GM19043 (cell line): Measurements from ENCODE around the gene RAI14.

Experiments used
- ATAC-seq: cut with Tn5 transposase; IDR thresholded peaks from one replicate; pipeline ENCODE4 v1.9.1; 2021; ENCODE audit warnings: low read depth; ENCODE audit not compliant: unreplicated experiment

RAI14 gene

DNA sequence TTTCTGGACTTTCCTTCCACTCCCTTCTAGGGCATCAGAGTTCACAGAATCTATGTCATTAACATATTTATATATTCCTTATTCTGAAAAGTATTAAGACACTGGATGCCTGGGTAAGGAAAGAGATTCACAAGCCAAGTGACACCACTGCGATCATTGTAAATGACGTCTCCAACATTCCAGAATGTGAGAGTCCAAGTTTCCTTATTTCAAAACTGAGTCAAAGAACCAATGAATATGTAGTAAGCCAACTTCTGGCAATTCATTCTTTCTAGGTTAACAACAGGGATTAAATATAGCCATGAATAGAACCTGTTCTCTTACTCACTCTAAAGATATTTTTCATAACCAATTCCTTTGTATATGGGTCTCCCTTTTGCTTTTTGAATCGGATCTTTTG, 18.1 kb downstream of the RAI14 start:
- no peak for ATAC-seq

DNA sequence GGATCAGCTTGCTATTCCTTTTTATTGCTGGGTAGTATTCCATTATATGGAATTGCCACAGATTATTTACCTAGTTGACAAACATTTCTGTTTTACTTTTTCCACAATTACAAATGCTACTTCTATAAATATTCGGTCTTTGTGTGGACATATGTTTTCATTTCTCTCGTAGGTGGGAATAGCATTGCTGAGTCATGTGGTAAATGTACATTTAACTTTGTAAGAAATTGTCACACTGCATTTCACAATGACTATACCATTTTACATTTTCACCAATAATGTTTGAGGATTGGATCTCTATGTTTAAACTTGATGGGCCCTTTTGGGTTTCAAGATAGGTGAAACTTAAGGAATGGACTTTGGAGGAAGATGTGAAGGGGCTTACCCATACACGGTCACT, 19.7 kb downstream of the RAI14 start:
- ATAC-seq, result no peak

DNA sequence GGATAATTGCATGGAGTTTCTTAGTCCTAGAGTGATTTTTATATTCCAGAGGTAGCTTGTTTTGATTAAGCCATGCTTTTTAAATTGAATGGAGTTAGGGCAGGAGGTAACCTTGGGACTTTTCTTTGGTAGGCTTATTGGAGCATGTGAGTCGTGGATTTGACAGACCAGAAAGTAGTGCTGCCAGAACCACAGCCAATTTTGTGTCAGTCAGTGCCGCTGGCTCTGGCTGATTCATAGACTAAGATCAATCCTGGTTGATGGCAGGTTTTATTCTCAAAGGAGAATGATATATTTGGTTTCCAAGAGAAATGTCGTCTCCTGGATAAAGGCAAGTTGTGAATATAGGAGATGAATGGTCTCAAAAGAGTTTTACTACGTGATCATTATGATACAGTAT, 20.3 kb downstream of the RAI14 start:
- no peak for ATAC-seq

DNA sequence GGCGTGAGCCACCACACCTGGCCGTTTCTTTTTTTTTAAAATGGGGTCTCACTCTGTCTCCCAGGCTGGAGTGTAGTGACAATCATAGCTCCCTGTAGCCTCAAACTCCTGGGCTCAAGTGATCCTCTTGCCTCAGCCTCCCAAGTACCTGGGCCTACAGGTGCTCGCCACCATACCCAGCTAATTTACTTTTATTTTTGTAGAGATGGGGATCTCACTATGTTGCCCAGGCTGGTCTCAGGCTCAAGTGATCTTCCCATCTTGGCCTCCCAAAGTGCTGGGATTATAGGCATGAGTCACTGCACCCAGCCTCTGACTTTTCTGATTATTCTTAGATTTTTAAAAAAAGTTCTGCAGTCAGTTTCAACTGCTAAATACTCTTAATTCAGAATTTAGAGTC, 21.3 kb downstream of the RAI14 start:
- no peak for ATAC-seq

DNA sequence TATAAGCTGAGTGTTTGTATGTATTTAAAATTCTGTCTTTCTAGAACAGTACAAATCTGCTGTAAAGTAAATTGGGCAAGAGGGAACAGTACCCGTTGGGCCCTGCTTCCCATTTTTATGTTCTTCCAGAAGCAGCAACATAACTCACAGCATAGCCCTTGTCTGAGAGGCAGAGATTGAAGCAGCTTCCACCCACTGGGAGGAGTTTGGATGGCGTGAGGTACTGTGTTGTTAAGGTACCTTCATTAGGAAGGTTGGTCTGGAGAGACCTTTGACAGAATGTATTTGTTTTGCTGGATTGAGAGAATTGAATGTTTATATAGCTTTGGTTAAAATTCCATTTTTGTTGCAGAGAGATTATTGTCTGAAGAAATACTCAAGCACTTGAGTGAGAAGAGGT, 24.8 kb downstream of the RAI14 start:
- no peak for ATAC-seq

DNA sequence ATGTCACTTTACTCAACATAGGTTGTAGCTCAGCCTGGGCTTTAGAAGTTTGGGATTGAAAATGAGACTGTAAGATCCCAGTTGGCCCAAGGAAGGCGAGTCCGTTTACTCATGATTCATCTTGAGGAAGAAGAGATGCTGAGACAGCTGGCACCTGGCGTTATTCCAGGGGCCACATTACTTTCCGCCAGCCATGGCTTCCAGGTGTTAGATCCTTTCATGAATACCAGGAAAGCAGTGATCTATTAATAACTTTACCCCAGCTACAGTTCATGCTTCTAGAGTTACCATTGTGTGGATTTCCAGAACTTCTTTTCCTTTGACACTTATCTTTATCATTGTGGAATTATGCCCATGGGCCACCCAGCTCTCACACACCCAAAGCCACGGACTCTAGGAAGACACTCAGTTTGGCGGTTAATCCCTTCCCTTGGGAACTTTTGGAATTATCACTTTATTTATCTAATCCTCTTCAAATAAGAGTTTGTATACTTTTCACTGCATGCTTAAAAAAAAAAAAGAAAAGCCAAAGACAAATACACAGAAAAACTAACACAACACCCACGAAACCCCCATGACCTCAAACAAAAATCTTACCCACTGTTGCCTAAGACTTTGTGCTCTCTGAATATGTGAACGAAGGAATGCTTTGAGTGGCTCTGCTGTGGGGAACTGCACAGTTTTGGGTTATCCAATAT, 26.9 kb downstream of the RAI14 start:
- ATAC-seq, result no peak

DNA sequence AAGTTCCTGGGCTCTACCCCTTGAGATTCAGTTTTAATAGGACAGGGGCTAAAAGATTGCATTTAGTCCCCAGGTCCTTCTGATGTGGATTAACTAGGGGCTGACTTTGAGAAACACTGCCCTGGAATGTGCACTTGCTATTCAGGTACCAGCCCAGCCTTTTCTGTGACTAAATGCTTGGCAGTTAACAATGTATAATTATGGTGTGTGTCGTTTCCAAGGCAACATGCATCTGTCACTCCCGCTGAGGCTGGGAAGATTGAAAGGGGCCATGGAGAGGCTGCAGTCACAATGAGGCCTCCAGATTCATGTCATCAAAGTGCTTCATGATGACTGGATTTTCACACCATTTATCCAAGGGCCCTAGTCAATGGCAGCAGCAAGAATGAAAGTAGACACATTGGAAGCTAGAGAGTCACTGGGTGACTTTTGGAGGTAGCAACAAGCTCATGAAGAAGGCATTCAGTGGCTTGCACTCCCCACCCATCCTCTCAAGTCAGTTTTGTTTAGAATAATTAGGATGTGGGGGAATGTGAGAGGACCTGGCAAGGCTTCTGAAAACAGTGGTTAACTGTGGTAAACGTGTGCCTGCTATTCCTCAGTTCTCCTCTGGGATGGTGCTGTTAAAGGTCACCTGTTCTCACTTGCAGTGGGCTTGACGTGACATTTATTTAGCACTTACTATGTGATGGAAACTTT, 28.3 kb downstream of the RAI14 start:
- no peak for ATAC-seq

DNA sequence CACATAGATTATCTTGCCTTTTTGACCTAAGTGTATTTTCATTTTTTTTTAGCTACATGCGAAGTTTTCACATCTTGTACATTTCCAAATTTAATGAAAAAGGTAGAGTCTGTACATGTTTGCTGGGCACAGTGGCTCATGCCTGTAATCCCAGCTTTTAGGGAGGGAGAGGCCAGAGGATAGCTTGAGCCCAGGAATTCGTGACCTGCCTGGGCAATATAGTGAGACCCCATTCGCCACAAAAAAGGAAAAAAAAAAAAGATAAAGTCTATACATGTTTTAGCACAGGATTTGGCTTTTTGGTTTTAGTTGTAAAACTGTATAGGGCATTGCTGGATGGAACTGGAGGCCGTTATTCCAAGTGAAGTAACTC, 28.8 kb downstream of the RAI14 start:
- no peak for ATAC-seq

DNA sequence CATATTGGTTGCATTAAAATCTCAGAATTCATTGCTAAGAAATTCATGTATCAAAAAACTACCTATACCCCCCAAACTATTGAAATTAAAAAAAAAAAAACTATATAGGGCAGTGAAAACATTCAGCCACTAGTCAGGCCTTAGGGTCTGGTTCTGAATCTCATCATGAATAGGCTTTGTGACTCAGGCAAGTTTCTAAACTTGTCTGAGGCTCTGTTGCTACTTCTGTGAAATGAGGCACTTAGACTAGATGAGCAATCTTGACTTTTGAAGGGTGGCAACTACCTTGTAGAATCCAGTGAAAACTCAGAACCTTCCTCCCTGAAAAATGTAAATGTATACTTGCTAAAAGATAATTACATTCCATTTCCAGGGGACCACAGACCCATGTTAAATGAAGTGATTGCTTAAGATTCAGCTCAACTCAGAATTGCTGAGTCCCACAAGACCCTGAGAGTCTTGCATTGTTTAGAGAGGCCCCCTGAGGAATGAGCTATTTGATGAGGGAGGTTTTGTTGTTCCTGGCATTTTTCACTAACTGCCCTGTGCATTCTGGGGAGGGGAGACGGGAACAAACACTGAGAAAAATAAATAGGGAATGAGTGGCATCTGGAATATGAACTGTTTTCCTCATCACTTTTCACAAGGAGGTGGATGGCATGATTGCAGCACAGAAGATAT, 29.5 kb downstream of the RAI14 start:
- no peak for ATAC-seq

DNA sequence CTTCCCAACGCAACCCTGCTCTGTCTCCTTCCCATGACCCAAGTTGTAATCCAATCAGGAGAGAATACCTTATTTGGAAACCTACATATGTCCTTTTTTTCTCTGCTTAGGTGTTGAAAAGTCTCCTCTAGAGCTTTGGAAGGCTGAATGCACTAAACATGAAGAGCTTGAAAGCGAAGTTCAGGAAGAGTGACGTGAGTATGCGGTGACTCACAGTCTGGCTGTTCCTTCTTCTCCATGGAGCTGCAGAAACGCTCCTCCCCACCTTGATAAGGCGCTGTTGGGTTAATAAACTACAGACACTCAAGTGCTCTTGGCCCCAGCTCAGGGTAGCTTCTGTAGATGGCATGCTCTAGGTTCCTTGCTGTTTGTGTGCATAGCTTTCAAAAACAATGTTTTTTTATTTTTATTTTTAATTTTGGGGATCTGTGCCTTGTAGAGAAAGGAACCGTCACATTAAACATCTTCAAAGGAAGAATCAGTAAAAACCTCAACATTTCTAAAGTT, 30.7 kb downstream of the RAI14 start:
- no peak for ATAC-seq

DNA sequence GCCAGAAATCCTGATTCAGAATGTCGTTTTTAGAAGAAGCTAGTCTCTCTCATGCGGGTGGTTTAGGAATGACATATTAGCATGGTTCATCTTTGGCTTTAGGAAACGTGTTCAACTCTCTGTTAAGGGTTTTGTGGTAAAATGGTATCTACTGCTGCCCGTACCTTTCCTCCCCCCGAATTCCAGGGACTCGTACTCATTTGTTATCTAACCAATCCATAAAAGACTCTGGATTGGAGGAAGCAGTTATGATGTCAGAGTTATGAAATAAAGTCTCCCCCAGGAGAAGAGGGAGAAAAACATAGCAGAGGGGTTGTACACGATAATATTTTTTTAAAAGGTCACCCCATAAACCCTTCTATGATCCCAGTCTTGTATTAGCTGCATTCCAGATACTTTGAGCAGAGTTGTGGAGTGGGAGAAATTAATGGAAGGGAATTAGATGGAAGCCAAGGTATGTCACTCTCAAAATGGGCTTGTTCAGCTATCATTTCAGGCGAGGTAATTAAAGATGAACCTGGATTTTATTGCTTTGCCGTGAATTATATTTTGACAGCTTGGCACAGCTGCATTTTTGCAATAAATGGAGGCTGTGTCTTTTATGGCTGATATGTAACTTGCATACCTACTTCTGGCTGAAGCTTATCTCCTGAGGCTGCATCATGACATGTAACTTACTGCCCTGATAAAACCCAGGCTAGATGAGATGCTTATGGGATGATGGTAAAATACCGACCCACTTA, 31.3 kb downstream of the RAI14 start:
- no peak for ATAC-seq

DNA sequence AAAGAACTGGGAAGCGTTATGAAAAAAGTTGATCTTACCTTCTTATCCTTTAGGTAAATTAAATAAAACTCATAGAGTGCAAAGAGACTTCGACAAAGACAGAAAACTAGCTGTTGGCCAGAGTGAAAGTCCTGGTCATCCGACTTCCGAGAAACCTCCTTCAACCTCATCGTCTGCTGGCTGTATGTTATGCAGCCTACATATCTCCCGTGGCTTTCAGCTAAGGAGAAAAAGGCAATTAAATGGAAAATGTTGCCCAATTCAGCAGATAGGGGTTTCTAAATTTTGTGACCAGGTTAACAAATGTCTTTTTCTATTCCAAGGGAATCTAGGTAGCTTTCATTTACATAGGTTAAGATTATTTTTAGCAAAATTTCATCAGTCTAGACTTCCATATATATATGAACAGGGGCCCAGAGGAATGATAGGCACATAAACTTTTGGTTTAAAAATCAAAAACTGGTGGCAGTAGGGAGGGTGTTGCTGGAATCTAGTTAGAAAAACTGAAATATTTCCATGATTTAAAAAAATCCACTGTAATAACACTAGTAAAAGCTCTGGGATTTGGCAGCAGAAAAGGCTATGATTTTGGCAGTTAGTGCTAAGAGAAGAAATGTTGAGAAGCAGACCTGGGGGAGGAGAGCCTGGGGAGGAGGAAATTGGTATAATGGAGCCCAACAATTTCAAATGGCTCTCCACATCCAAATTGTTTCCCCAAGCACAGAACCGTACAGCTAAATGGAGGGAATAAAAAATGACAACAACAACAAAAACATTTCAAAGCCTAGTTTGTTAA, 32.1 kb downstream of the RAI14 start:
- no peak for ATAC-seq

DNA sequence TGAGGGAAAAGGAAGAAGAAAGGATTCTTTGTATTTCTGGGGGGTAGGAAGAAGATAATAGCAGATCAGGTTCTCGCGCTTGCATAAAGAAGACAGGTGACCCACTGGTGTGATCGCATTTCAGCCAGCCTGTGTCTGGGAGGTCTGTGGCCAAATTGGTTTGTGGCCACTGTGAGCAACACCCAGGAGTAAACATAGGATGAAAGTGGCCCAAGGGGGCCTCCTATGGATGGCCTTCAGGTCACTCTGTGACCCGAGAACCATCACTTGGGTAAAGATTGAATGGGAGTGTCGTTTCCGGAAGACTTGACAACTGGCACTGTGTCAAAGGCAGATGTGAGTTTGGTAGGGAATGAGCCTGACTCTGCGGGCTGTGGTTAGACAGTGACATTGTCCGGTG, 34.2 kb downstream of the RAI14 start:
- no peak for ATAC-seq

DNA sequence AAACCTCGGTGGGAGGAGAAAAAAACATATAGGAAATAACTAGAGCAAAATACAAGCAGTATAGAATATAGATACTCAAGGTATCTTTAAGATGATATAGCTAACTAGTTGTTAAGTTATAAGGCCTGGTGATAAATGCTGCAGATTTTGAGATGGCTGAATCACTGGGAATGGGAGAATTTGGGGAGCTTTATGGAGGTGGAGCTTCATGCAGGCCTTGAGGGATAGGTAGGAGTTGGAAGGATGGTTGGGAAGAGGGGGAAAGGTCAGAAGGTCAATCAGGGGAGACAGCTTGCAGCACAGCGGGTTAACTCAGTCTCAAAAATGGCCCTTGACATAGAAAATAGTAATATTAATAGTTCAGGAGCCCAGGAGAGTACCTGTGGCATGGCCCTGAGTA, 34.8 kb downstream of the RAI14 start:
- no peak for ATAC-seq

DNA sequence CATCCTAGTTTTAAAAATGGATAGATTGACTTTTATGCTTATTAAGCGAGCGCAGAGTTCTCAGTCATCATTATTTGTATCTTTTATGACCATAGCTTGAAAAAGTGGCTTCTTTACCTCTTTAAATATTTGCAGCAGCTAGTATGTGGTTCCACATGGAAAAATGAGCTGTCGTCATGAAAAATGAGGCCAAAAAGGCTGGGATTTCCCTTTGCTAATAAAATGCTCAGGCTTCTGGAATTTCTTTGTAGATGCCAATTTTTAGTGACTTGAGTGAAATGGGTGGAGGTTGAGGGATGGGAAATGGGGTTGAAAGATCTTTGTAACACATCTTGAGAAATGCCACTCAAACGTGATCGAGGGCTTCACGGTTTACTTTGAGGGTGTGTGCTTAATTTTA, 35.2 kb downstream of the RAI14 start:
- ATAC-seq, result no peak

DNA sequence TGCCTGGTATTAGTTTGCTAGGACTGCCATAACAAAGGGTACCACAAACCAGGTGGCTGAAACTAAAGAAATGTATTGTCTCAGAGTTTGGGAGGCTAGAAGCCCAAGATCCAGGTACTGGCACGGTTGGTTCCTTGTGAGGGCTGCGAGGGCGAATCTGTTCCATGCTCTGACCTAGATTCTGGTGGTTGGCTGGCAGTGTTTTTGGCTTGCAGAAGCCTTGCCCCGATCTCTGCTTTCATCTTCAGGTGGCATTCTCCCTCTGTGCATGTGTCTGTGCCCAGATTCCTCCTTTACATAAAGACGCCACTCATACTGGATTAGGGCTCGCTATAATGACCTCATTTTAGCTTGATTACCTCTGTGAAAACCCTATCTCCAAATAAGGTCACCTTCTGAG, 36.7 kb downstream of the RAI14 start:
- ATAC-seq, result no peak

DNA sequence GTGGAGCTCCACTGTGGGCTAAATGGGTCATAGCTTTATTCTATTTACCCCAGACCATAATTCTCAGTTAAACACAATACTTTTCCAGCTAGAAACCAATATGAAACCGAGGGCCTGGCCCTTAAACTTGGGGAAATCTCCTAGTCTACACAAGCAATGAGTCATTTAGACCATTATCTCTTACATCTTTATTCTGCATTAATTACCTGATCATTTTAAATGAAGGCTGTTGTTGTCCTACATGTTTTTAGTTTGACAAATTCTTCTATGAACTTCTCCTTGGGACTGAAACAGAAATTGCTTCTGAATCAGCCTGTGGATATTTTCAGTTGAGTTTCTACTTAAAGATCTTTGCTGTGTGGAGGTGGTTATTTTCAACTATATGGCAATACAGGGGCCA, 37.9 kb downstream of the RAI14 start:
- ATAC-seq, result no peak

DNA sequence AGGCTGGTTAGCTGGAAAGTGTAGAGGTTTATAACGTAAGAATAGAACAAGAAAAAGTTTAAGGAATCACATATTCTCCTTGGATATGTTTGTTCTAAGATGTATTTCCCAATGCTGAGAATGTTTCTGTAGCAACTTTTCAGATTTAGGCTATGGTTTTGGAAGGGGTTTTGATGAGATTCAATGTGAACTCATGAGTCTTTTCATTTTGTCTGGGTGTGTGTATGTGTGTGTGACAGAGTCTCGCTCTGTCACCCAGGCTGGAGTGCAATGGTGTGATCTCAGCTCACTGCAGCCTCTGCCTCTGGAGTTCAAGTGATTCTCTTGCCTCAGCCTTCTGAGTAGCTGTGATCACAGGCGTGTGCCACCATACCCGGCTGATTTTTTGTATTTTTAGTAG, 38.6 kb downstream of the RAI14 start:
- ATAC-seq, result no peak

DNA sequence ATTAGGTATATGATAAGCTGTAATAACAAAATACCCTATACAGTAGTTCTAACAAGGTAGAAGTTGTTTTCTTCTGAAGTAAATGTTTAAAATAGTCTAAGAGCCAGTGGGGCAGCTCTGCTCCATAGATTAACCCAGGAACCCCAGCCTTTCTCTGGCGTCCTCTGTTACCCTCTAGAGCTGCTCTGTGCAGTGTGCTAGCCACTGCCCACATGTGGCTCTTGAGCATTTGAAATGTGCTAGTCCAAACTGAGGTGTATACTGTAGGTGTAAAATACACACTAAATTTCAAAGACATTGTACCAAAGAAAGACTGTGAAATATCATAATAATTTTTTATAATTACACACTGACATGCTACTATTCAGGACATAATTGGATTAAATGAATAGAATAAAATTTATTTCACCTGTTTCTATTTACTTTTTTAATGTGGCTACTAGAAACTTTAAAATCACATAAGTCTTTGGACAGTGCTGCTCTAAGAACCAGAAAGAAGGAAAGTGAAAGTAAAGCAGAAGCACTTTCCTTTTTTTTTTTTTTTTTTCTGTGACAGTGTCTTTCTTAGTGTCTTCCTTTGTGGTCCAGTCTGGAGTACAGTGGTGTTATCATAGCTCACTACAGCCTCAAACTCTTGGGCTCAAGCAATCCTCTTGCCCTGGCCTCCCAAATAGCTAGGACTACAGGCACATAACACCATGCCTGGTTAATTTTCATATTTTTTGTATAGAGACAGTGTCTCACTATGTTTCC, 39.3 kb downstream of the RAI14 start:
- ATAC-seq, result no peak
